NB4 (cell line): ENCODE measurements around the gene MROH7.

ENCODE experiments used
- DNase-seq: peaks from one replicate; pipeline ENCODE4 v3.0.0; 2010; ENCODE audit warnings: low read depth
- H3K4me3 ChIP-seq: one replicate; pipeline ENCODE4 v1.5.1; 2011; ENCODE audit warnings: mild to moderate bottlenecking, low read depth, low read length, moderate library complexity
- CTCF ChIP-seq: IDR thresholded peaks from one replicate; pipeline ENCODE4 v1.5.1; 2012; ENCODE audit warnings: low read depth, low read length
- MAX ChIP-seq: IDR thresholded peaks from 2 replicates; pipeline ENCODE4 v1.6.1; 2011; ENCODE audit warnings: low read depth, low read length
- MYC ChIP-seq: IDR thresholded peaks from 2 replicates; pipeline ENCODE4 v1.6.1; 2011; ENCODE audit warnings: low read depth, low read length
- POLR2A ChIP-seq: IDR thresholded peaks from 2 replicates; pipeline ENCODE4 v1.6.1; 2011; ENCODE audit warnings: mild to moderate bottlenecking; ENCODE audit not compliant: insufficient read length; ENCODE audit errors: extremely low read depth

MROH7 gene

GRCh38 chr1:54745864-54746263 lies 104.3 kb downstream of the MROH7 start:
- no peak overlapping the region for H3K4me3 ChIP-seq
- no peak for TF ChIP-seq MAX
- TF ChIP-seq CTCF: no peak
- TF ChIP-seq MYC: no peak
- no peak for TF ChIP-seq POLR2A
- no peak for DNase-seq

GRCh38 chr1:54748094-54748835 lies 106.7 kb downstream of the MROH7 start:
- no peak for TF ChIP-seq CTCF
- TF ChIP-seq MAX: no peak
- no peak for TF ChIP-seq POLR2A
- no peak for TF ChIP-seq MYC
- no peak overlapping the region for H3K4me3 ChIP-seq
- DNase-seq: no peak

- DNase-seq: no peak
- TF ChIP-seq MYC (no peak), CTCF (no peak), POLR2A (no peak), MAX (no peak)
- no peak overlapping the region for H3K4me3 ChIP-seq
These were observed 109.0 kb downstream of the MROH7 start for GRCh38 chr1:54750596-54750995.

- no peak overlapping the region for H3K4me3 ChIP-seq
- TF ChIP-seq CTCF: no peak
- no peak for TF ChIP-seq MAX
- TF ChIP-seq MYC: no peak
- TF ChIP-seq POLR2A: no peak
- DNase-seq: no peak
These were observed 109.8 kb downstream of the MROH7 start for GRCh38 chr1:54751426-54751825.

GRCh38 chr1:54754045-54754444 lies 112.5 kb downstream of the MROH7 start:
- TF ChIP-seq CTCF: no peak
- TF ChIP-seq POLR2A: no peak
- no peak for TF ChIP-seq MAX
- TF ChIP-seq MYC: no peak
- DNase-seq: no peak
- no peak overlapping the region for H3K4me3 ChIP-seq
